ENCODE data around the gene KIDINS220.

KIDINS220 gene

GRCh38 chr2:8802741-8803140 is 34.7 kb downstream of the KIDINS220 start:
- DNase-seq, result no peak

- DNase-seq, result no peak
These were observed 36.6 kb downstream of the KIDINS220 start for GRCh38 chr2:8800821-8801220.

GRCh38 chr2:8800218-8800617 is 37.2 kb downstream of the KIDINS220 start:
- no peak for DNase-seq

- no peak for DNase-seq
These were observed 38.4 kb downstream of the KIDINS220 start for GRCh38 chr2:8799004-8799403.

GRCh38 chr2:8798393-8798792 is 39.0 kb downstream of the KIDINS220 start:
- no peak for DNase-seq

- DNase-seq, result no peak
These were observed 39.7 kb downstream of the KIDINS220 start for GRCh38 chr2:8797682-8798081.

- DNase-seq, result no peak
These were observed 40.4 kb downstream of the KIDINS220 start for GRCh38 chr2:8796878-8797550.

GRCh38 chr2:8796315-8796848 is 41.0 kb downstream of the KIDINS220 start:
- no peak for DNase-seq

- peak; percentile 20 for DNase-seq
These were observed 42.2 kb downstream of the KIDINS220 start for GRCh38 chr2:8794923-8795825.

GRCh38 chr2:8790739-8791162 is 46.7 kb downstream of the KIDINS220 start:
- no peak for DNase-seq

GRCh38 chr2:8786463-8786862 is 51.0 kb downstream of the KIDINS220 start:
- no peak for DNase-seq

- DNase-seq, result no peak
These were observed 57.4 kb downstream of the KIDINS220 start for GRCh38 chr2:8779795-8780671.

- no peak for DNase-seq
These were observed 63.0 kb downstream of the KIDINS220 start for GRCh38 chr2:8774371-8774770.

- DNase-seq, result no peak
These were observed 70.1 kb downstream of the KIDINS220 start for GRCh38 chr2:8767324-8767723.

- peak; percentile 37 for DNase-seq
These were observed 75.8 kb downstream of the KIDINS220 start for GRCh38 chr2:8761529-8762164.

- DNase-seq, result no peak
These were observed 80.7 kb downstream of the KIDINS220 start for GRCh38 chr2:8756716-8757115.

GRCh38 chr2:8756230-8756629 is 81.2 kb downstream of the KIDINS220 start:
- no peak for DNase-seq

GRCh38 chr2:8754106-8754776 is 83.2 kb downstream of the KIDINS220 start:
- no peak for DNase-seq

GRCh38 chr2:8753609-8754008 is 83.8 kb downstream of the KIDINS220 start:
- DNase-seq, result no peak

GRCh38 chr2:8752385-8752784 is 85.0 kb downstream of the KIDINS220 start:
- no peak for DNase-seq

- DNase-seq, result no peak
These were observed 87.2 kb downstream of the KIDINS220 start for GRCh38 chr2:8750221-8750620.

GRCh38 chr2:8743261-8743660 is 94.2 kb downstream of the KIDINS220 start:
- no peak for DNase-seq

Measured in MV-4-11 (cell line).